Left ventricle myocardium inferior (tissue), 1 donor: Measurements from ENCODE around the gene RCE1. TPM values are rescaled to one million over a fixed set of nuclear protein-coding genes. Genes with fewer than 3 reads are reported as not detected.

Source experiments
- DNase-seq: peaks from one replicate; pipeline ENCODE4 v3.0.0-alpha.2; 2020
- H3K27ac ChIP-seq: fragments of 200-600 bp; replicated peaks from 2 replicates; pipeline ENCODE4 v1.8.0; 2021
- H3K27me3 ChIP-seq: fragments of 200-600 bp; 2 replicates; pipeline ENCODE4 v1.8.0; 2021; ENCODE audit warnings: low read depth
- H3K36me3 ChIP-seq: fragments of 200-600 bp; 2 replicates; pipeline ENCODE4 v1.8.0; 2021
- H3K4me1 ChIP-seq: fragments of 200-600 bp; 2 replicates; pipeline ENCODE4 v1.8.0; 2021
- H3K4me3 ChIP-seq: fragments of 200-600 bp; 2 replicates; pipeline ENCODE4 v1.8.0; 2021; ENCODE audit warnings: mild to moderate bottlenecking, moderate library complexity
- H3K9me3 ChIP-seq: fragments of 200-600 bp; replicated peaks from 2 replicates; pipeline ENCODE4 v1.8.0; 2021
- intact Hi-C: fragments of 100-400 bp; cut with micrococcal nuclease; formaldehyde crosslinking; loops from one replicate; pipeline ENCODE4 v1.11.0; 2022
- total RNA-seq: library from RNA; stranded (reverse); fragmentation: NEBNext Ultra II Directional; extraction: Animal tissue kit (Norgen Biotek cat#: 25700); gene quantifications from one replicate; pipeline ENCODE4 v1.2.1, GENCODE V29; 2021
- TF ChIP-seq, protein P1 (sequence below): fragments of 200-600 bp; IDR thresholded peaks from 2 replicates; pipeline ENCODE4 v1.8.0; 2021; ENCODE audit warnings: antibody characterized with exemption, mild to moderate bottlenecking, borderline replicate concordance
- donor health status: DM: no; HTN: yes; CAD: no; lungs with severe emphysema.

The RCE1 gene
- total RNA-seq, 1 donor from 2014 or later, result 5.1 TPM

DNA sequence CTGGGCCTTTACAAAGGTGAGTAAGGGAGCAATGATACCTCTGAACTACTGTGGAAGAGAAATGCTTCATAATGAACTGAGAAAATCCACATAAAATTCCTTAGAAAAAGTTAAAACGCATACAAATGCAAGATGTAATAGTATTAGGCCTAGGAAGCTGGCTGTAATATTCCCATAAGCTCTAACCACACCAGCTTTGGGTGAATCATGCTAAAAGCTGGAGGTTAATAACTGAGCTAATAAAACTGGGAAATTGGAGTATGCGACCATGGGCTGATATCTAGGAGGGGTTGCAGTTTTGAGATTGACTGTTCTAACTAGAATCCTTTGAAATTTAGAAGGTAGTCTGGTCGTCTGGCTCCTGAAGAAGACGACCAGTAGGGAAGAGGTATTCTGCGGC lies 28.6 kb upstream of the RCE1 start:
- no peak for DNase-seq
- intact Hi-C loops, result loop anchor here (10.0 kb wide), 1 partner anchor 100 kb away; no protein-coding TSS in a partner anchor
- H3K27me3 ChIP-seq, result no peaks in the 10 kb centered on the region

DNA sequence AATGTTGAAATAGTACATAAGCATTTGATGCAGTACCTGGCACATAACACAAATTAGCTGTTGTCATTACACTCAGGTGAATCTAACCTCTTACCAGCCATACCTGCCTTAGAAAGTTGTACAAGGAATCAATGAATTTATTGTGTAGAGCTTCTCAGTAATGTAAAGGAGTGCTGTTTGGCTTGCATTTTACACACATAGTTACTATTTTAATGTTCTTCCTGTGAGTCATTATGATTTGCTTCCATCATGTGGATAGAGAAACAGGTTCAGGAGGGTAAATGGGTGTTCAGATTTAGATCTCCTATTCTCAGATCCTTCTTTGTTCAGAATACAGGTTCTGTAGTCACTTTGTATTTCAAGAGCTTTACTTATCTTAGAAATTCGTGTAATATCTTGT lies 27.6 kb upstream of the RCE1 start:
- no peaks in the 10 kb centered on the region for H3K9me3 ChIP-seq
- no peaks in the 10 kb centered on the region for H3K36me3 ChIP-seq
- no peak overlapping the region for H3K4me3 ChIP-seq
- TF ChIP-seq, protein P1, sequence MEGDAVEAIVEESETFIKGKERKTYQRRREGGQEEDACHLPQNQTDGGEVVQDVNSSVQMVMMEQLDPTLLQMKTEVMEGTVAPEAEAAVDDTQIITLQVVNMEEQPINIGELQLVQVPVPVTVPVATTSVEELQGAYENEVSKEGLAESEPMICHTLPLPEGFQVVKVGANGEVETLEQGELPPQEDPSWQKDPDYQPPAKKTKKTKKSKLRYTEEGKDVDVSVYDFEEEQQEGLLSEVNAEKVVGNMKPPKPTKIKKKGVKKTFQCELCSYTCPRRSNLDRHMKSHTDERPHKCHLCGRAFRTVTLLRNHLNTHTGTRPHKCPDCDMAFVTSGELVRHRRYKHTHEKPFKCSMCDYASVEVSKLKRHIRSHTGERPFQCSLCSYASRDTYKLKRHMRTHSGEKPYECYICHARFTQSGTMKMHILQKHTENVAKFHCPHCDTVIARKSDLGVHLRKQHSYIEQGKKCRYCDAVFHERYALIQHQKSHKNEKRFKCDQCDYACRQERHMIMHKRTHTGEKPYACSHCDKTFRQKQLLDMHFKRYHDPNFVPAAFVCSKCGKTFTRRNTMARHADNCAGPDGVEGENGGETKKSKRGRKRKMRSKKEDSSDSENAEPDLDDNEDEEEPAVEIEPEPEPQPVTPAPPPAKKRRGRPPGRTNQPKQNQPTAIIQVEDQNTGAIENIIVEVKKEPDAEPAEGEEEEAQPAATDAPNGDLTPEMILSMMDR, result no peak
- H3K27ac ChIP-seq, result no peak overlapping the region
- intact Hi-C loops, result loop anchor here (10.0 kb wide), 1 partner anchor 101 kb away; no protein-coding TSS in a partner anchor
- no peaks in the 10 kb centered on the region for H3K4me1 ChIP-seq
- no peak for DNase-seq
- H3K27me3 ChIP-seq, result no peaks in the 10 kb centered on the region

More for the DNA sequence above, 28.6 kb upstream of the RCE1 start:
- H3K4me1 ChIP-seq, result no peaks in the 10 kb centered on the region
- TF ChIP-seq, protein P1, result no peak
- H3K4me3 ChIP-seq, result no peak overlapping the region
- no peaks in the 10 kb centered on the region for H3K36me3 ChIP-seq
- no peaks in the 10 kb centered on the region for H3K9me3 ChIP-seq
- no peak overlapping the region for H3K27ac ChIP-seq

DNA sequence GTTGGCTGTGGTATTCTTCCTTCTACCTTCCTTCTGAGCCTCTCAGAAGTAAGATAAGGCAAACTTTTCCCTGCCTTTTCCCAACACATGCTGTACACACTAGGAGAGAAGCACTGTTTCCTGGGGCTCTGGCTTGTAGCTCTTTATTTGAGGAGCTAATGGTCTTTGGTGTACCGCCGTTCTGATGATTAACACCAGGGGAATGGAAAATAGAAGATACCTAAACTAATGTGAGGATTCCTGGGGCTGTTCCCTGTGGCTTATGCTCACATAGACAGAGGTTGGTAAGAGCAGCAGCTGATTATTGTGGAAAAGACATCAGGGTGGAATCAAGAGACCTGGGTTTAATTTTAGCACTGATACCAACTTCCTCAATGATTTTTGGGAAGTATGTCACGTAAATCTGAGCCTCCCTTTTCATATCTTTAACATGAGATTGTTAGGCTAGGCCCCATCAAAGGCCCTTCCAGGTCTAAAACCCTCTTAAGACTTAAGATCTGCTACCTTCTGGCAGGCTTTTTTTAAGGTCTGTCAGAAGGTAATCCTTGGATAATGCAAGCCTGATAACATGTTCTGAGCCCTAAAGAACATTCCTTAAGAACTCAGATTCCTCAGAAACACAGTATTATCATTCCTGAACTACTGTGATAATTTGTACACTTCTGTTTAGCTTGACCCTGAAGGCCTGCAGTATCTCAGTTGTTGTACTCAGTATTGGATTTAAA lies 24.8 kb upstream of the RCE1 start:
- no peaks in the 10 kb centered on the region for H3K9me3 ChIP-seq
- H3K27me3 ChIP-seq, result no peaks in the 10 kb centered on the region
- H3K36me3 ChIP-seq, result no peaks in the 10 kb centered on the region
- H3K4me3 ChIP-seq, result no peak overlapping the region
- no peak for DNase-seq
- no peak overlapping the region for H3K27ac ChIP-seq
- TF ChIP-seq, protein P1, result no peak
- no peaks in the 10 kb centered on the region for H3K4me1 ChIP-seq
- intact Hi-C loops, result loop anchor here (10.0 kb wide), 1 partner anchor 104 kb away; no protein-coding TSS in a partner anchor

DNA sequence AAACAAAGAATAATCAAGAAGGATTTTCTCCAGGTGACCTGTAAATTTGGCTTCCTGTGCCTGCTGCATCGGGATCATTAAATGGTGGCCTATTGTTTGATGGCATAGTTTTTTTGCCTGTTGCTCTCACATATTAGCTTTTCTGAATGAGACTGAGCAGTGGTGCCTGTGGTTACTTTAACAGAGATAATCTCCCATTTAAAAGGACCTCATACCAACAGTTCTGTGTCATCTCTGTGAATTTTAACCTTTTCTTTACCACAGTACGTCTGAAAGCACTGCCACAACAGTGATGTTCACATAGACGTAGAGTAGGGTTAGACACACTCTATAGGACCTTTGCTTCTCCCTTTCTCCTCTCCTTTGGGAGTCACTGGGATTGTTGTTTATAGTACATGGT lies 22.9 kb upstream of the RCE1 start:
- H3K27me3 ChIP-seq, result no peaks in the 10 kb centered on the region
- TF ChIP-seq, protein P1, result no peak
- no peak overlapping the region for H3K4me3 ChIP-seq
- intact Hi-C loops, result no loop called here
- DNase-seq, result no peak
- no peaks in the 10 kb centered on the region for H3K4me1 ChIP-seq
- H3K36me3 ChIP-seq, result no peaks in the 10 kb centered on the region
- no peak overlapping the region for H3K27ac ChIP-seq
- no peaks in the 10 kb centered on the region for H3K9me3 ChIP-seq

DNA sequence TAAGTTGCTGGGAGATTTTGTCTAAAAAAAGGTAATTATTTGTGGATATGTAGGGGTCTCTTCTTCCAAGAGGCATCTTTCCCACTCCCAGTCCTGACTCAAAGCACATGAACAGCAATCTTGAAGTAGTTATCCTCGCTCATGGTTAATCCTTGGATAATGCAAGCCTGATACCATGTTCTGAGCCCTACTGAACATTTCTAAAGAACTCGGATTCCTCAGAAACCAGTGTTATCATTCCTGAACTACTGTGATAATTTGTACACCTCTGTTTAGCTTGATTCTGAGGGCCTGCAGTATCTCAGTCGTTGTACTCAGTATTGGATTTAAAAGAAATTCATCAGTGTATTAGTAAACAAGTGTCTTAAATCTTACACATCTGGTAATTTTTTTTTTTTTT lies 22.3 kb upstream of the RCE1 start:
- no peaks in the 10 kb centered on the region for H3K27me3 ChIP-seq
- intact Hi-C loops, result no loop called here
- no peak overlapping the region for H3K4me3 ChIP-seq
- TF ChIP-seq, protein P1, result no peak
- DNase-seq, result no peak
- no peaks in the 10 kb centered on the region for H3K36me3 ChIP-seq
- H3K27ac ChIP-seq, result no peak overlapping the region
- H3K9me3 ChIP-seq, result no peaks in the 10 kb centered on the region
- no peaks in the 10 kb centered on the region for H3K4me1 ChIP-seq
